Renal pelvis (tissue), 4 donors: ENCODE data around the gene AIF1. TPM values are rescaled to one million over a fixed set of nuclear protein-coding genes. Genes with fewer than 3 reads are reported as not detected.

Experiments used
- DNase-seq: peaks from one replicate; pipeline ENCODE4 v3.0.0-alpha.2; 2013
- polyA plus RNA-seq, 3 donors: library from polyadenylated mRNA; unstranded; fragments of 120-200 nt; gene quantifications; one replicate each; pipeline ENCODE4 v1.2.1, GENCODE V29; 2013; ENCODE audit not compliant: insufficient read length in 3 of 3

AIF1 gene
- polyA plus RNA-seq, 3 donors = 66.1 to 77.7 (median 74.7) TPM

GRCh38 chr6:31610968-31611367 lies 4.1 kb upstream of the AIF1 start:
- DNase-seq = no peak

DNA sequence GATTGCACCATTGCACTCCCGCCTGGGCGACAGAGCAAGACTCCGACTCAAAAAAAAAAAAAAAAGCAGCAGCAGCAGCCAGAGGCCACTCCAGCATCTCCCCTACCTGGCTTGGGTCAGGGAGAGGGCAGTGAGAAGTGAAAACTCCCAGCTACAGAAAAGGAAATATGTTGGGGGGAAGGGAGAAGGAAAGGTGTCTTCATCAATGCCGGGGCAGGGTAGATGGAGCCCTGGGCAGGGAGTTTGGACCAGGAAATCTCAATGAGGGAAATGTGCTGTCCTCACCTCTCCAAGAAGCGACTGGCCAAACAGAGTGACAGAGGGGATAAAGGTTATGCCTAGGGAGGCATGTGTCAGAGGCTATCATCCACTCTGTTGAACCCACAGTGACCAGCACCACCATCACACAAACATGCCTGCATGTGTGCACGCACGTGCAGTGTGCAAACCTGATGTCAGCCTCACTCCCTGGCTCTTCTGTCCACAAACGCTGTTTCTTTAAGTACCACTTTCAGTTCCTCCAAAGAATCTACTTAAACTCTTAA lies 887 bp upstream of the AIF1 start:
- no peak for DNase-seq

GRCh38 chr6:31615748-31616147 lies 714 bp downstream of the AIF1 start:
- no peak for DNase-seq

DNA sequence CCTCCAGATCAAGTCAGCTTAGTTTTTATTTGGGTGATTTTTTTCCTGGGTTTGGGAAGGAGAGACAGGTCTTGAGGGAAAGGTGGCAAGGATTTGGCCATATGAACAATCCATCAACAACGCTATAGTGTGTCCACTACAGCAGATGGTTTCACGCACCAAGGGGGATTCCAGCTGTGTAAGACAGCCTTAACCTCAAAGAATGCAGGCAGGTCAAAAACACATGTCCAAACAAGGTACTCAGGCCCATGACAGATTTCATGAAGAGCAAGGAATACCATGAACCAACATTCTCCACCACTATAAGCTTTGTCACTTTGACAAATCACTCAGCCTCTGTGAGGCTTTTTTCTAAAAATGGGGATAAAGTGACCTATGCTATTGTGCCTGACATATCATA lies 2.0 kb downstream of the AIF1 start:
- DNase-seq = no peak

GRCh38 chr6:31619805-31620585 lies 5.0 kb downstream of the AIF1 start:
- DNase-seq = peak; percentile 99

DNA sequence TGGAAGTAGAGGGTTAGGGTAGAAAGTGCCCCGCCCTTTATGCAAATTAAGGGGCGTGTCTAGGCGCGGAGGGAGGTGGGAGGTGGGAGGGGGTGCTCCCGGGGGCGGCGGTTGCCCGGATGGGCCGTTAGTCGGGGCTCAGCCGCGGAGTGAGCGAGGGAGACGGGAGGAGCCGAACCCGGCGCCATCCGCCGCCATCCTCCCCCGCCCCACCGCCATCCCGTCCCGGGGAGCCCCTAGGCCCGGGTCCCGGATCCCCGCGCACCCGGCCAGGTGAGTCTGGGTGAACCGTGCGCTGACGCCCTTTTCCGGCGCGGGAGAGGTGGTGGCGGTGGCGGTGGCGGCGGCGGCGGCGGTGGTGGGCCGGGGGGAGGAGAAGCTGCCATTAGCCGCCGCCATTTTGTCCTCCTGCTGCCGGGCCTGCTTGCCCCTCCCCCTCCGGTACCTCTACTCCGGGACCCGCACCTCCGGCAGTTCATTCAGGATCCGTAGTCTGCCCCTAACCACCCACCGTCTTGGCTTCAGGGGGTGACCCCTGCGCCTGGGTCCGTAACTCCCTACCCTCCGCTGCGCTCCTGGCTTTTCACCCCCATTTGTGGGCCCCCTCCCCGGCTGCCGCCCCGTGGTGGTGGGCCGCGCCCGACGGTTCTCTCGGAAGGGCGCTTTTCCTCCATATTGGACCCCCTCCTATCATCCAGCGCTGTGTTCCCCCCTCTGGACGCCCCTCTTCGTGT lies 5.7 kb downstream of the AIF1 start, which contains the start of gene PRRC2A:
TSS of gene PRRC2A (plus strand) at position 130 of the 734 bp plus-strand sequence. CDS start 2,075 bp downstream, outside the sequence.
- DNase-seq = peak; percentile 75

DNA sequence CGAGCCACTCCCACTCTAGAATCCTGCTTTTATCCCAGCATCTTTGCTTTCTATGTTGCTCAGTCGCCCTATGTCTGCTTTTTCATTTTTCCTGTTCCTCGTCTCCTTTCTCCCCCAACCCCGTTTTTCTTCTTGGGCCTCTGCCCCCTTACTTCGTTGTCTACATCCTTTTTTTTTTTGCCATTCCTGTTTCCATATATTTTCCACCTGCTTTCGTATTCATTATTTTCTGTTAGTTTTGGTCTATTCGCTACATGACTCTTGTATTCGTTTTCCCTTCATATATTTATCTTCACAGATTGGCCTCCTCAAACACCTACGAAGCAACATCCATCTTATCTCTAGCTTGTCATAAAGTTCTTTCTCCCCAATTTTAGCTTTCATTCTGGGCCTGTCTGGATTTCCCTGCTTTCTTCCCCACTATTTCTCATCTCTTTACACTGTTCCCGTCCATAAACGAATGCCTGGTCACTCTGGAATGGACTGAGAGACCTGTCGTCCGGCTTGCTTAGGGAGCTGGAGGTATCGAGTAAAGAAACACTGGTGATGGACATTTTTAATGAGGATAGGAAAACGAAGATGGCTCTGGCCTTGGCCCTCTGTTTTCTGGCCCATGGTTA lies 6.4 kb downstream of the AIF1 start:
- no peak for DNase-seq

- DNase-seq = peak; percentile 21
These were observed 7.0 kb downstream of the AIF1 start for GRCh38 chr6:31621991-31622390.

DNA sequence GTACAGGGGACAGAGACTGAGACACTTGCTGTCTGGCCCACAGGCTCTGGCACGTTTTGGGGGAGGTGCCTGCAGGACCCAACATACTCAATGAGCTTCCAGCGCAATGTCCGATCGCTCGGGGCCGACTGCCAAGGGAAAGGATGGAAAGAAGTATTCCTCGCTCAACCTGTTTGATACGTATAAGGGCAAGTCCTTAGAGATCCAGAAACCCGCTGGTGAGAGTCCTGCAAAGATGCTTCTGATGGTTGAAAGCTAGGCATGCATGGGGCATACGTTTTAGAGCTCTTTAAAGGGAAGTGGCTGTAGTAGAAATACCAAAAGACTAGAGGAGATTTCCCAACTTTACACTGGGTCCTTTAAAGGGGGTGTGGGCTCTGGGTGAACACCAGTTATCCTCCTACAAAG lies 7.7 kb downstream of the AIF1 start:
- no peak for DNase-seq

GRCh38 chr6:31624070-31624469 lies 9.0 kb downstream of the AIF1 start:
- no peak for DNase-seq

DNA sequence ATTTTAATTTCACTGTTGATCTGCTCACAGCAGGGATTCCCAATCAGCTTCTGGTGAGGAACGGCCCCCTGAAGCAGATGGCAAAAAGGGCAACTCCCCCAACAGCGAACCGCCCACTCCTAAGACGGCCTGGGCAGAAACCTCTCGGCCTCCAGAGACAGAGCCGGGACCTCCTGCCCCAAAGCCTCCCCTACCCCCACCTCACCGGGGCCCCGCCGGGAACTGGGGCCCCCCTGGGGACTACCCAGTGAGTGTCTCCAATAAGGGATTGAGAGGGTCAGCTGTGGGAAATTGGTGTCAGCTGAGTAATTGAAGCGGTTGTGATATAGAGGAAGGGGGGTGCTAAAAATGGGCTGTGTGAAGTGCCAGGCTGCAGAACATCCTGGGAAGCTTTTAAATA lies 11.9 kb downstream of the AIF1 start:
- no peak for DNase-seq

DNA sequence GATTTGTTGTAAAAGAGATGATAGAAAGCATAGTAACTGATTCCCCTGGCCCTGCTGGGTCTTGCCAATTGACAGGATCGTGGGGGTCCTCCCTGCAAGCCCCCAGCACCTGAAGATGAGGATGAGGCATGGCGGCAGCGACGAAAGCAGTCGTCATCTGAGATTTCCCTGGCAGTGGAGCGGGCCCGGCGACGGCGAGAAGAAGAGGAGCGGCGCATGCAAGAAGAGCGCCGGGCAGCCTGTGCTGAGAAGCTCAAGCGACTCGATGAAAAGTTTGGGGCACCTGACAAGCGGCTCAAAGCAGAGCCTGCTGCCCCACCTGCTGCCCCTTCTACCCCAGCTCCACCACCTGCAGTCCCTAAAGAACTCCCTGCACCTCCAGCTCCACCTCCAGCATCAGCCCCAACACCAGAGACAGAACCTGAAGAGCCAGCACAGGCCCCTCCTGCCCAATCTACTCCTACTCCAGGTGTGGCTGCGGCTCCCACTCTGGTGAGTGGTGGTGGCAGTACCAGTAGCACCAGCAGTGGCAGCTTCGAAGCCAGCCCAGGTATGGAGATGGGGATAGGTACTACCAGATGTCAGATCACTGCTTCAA lies 12.8 kb downstream of the AIF1 start:
- no peak for DNase-seq

DNA sequence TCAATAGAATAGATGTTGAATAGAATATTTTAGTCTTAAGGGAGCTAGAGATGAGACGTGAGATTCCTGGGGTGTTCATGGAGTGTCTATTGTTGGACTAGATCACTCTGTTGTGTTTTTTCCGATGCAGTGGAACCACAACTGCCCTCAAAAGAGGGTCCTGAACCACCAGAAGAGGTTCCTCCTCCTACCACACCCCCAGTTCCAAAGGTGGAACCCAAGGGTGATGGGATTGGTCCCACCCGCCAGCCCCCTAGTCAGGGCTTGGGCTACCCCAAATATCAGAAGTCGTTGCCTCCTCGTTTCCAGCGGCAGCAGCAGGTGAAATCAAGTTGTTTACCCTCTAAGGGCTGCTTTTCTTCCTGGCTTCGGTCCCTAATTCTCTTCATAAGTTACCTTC lies 14.0 kb downstream of the AIF1 start:
- DNase-seq = no peak

DNA sequence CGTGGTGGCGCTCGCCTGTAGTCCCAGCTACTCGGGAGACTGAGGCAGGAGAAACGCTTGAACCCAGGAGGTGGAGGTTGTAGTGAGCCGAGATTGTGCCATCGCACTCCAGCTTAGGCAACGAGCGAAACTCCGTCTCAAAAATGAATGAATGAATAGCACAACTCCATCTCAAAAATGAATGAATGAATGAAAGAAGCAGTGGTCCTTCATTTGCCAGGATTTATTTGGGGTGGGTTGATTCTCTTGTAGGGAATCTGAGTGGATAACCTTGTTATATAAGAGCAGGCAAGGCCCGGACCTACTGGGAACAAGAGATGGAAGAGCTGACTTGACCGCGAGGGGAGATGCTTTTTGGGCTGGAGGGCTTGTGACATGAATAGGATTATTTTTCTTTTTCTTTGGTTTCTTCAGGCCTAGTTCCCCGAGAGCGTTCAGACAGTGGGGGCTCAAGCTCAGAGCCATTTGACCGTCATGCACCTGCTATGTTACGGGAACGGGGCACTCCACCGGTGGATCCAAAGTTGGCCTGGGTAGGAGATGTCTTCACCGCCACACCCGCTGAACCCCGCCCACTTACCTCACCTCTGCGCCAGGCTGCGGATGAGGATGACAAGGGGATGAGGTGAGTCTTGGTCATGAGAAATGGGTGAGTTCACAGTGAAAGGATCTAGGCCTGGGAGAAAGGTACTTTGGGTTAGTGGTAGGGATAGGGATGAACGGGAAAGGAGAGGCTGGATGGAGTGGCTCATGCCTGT lies 15.3 kb downstream of the AIF1 start:
- no peak for DNase-seq

DNA sequence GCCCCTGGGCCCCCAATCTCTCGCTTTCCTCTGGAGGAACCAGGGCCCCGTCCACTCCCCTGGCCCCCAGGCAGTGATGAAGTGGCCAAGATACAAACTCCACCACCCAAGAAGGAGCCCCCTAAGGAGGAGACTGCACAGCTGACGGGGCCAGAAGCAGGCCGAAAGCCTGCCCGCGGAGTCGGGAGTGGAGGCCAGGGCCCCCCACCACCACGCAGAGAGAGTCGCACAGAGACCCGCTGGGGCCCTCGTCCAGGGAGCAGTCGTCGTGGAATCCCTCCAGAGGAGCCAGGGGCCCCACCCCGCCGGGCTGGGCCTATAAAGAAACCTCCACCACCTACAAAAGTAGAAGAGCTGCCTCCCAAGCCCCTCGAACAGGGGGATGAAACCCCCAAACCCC lies 16.2 kb downstream of the AIF1 start:
- no peak for DNase-seq

- DNase-seq = no peak
These were observed 16.7 kb downstream of the AIF1 start for GRCh38 chr6:31631681-31632278.

GRCh38 chr6:31632279-31632946 lies 17.4 kb downstream of the AIF1 start:
- DNase-seq = no peak

DNA sequence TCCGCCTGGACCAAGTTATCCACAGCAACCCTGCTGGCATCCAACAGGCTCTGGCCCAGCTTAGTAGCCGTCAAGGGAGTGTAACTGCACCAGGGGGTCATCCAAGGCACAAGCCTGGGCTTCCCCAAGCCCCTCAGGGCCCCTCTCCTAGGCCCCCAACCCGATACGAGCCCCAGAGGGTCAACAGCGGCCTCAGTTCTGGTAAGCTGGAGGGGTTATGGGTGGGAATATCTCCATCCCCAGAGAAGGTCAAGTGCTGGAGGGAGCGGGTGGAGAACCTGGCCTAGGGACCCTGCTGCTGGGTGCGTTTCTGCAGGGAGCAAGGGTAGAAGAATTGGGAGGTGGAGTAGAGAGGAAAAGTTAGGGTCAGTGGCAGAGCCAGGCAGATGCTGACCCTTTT lies 18.4 kb downstream of the AIF1 start:
- no peak for DNase-seq

GRCh38 chr6:31634131-31634530 lies 19.1 kb downstream of the AIF1 start:
- no peak for DNase-seq

GRCh38 chr6:31634969-31635575 lies 20.0 kb downstream of the AIF1 start:
- no peak for DNase-seq
